ENCODE measurements around the gene ROBO2.

GRCh38 chr3:77549034-77549433 lies 509.1 kb downstream of the ROBO2 start:
- TF ChIP-seq CTCF (IDR thresholded peaks at IDR 0.05 in 2 of 3, conservative IDR thresholded peaks at IDR 0.05 in 1 of 3; ENCODE audit: control insufficient read depth in 2 of 3, extremely low read depth in 1 of 3, insufficient read depth in 1 of 3, low read depth in 3 of 3, low read length in 3 of 3) (no peak), BHLHE40 (IDR thresholded peaks at IDR 0.05; ENCODE audit: borderline replicate concordance in 1 of 2, low read depth in 2 of 2, low read length in 1 of 2) (no peak), SP1 (IDR thresholded peaks at IDR 0.05; ENCODE audit: low read depth, low read length) (no peak), POLR2A (IDR thresholded peaks at IDR 0.05; ENCODE audit: low read depth, low read length) (no peak)
- TF ChIP-seq, protein P1, sequence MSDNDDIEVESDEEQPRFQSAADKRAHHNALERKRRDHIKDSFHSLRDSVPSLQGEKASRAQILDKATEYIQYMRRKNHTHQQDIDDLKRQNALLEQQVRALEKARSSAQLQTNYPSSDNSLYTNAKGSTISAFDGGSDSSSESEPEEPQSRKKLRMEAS (IDR thresholded peaks at IDR 0.05; ENCODE audit: low read depth, low read length), result no peak

Measured in GM12878 (cell line).